ENCODE data around the gene CRADD.
"Not testable (repeated sequence)": the region's sequence is repeated elsewhere in the genome, so short reads cannot be mapped to it uniquely, and the experiment has no call there.

The CRADD gene

DNA sequence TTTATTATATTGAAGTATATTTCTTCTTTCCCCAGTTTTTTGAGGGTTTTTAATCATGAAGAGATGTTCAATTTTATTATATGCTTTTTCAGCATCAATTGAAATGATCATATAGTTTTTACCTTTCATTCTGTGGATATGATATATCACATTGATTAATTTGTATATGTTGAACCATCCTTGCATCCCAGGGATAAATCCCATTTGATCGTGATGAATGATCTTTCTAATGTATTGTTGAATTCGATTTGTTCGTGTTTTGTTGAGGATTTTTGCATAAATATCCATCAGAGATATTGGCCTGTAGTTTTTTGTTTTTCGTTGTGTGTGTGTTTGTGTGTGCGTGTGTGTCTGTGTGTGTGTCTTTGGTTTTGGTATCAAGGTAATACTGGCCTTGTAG is 196.4 kb downstream of the CRADD start:
- DNase-seq (ENCODE audit: low spot score) = no peak

DNA sequence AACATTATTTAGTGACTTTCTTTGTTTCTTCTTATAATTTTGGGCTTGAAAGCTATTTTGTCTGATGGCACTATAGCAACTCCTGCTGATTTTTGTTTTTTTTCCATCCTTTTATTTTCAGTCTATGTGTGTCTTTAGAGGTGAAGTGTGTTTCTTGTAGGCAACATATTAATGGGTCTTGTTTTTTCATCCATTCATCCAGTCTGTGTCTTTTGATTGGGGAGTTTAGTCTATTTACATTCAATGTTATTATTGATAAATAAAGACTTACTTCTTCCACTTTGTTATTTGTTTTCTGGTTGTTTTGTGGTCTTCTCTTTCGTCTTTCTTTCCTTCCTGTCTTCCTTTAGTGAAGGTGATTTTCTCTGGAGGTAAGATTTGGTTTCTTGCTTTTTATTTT is 198.0 kb downstream of the CRADD start:
- DNase-seq (ENCODE audit: low spot score) = no peak

DNA sequence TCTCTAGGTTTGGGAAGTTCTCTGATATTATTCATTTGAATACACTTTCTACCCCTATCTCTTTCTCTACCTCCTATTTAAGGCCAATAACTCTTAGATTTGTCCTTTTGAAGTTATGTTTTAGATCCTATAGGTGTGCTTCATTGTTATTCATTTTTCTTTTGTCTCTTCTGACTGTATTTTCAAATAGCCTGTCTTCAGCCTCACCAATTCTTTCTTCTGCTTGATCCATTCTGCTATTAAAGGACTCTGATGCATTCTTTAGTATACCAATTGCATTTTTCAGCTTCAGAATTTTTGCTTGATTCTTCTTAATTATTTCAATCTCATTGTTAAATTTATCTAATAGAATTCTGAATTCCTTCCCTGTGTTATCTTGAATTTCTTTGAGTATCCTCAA is 199.2 kb downstream of the CRADD start:
- no peak for DNase-seq (ENCODE audit: low spot score)

DNA sequence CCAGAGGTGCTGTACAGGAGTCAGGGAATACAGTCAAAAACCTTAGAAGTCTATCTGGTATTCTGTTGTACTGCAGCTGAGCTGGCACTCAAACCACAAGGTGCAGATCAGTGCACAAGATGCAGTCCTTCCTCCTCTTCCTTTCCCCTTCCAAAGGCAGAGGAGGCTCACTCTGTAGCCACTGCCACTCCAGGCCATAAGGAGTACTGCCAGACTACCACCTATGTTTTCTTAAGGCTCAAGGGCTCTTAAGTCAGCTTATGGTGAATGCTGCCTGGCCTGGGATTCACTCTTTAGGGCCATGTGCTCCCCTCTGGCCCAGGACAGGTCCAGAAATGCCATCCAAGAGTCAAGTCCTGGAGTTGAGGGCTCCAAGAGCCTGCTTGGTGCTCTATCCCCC is 200.3 kb downstream of the CRADD start:
- no peak for DNase-seq (ENCODE audit: low spot score)

DNA sequence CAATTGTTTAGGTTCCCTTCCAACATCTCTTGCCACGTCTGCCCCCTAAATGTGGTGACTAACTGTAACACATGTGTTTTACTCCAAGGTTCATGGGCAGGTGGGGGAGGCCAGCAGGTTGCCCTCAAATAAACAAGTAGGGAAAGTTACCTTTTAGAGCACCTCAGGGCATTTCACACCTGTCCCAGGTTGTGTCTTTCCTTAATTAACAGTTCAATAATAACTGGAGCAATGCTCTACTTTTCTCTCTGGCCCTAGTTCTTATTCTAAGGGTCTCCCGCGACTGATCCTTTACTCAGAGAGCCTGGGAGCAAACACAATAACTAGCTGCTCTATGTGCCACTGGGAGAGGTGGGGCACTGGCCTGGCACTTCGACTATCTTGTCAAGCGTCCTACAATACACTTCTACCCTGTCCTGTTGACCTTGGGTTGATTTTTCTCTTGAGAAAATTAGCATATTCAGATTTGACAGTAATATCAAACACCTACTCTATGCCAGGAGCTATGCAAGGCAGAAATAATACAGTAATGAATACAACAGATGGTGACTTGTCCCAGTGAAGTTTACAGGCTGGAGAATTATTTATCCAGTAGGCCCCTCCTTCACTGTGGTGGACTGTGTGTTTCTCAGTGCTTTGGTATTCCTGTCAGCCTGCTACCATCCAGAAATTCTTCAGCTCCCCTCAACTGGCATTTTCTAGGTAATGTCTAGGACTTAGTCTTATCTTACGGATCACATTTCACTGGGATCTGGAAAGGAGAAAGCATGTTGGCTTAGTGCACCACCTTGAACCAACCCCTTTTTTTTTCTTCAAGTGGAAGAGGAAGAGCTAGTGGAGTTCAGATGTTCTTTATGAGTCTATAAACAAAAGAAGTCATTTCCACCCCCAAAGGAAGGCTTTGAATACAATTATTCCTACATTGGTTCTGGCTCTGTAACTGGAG is 202.6 kb downstream of the CRADD start:
- no peak for DNase-seq (ENCODE audit: low spot score)

DNA sequence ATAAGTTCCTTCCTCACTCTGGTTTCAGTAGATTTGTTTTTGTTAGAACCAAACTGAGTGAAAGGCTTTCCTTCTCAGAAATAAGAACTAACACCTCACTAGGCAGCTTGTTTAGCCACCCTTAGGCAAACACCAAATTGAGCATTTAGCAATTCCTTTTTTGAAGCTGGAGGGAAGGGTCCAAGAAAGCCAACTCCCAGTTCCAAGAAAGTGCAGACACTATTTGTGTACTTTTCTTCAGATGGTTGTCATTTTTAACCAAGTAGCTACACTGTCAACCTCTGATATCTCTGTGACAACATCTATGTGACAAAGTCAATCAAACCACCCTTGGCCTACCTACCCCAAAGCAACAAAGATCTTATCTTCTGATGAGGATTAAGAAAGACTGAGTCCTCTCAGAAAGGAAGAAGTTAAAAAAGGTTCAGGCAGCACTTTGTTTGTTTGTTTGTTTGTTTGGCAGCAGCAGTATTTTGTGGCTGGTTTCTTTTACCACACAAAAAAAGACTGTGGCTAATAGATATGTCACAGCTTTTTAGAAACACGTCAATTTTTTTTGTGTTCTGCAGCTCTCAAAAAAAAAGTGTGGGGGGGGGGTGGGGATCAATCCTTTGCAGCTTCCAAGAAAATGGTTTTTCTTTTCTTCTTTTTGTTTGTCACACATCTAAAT is 203.8 kb downstream of the CRADD start:
- no peak for DNase-seq (ENCODE audit: low spot score)

DNA sequence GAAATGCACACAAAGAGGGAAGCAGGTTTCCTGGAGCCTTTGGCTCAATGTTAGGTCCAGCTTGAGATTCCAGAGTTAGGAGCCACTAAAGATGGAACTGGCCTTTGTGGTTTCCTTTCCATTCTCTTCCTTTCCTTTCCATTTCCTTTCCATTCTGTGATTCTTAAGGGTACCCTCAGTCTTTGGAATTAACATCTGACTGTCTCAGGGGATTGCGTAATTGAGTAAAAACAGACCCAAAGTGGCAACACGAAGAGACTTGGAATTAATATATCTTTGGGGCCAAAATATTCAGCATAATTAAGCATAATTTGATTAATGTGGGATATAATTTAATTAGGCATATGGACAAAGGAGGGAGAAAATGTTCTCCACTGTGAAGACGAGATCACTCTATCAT is 205.6 kb downstream of the CRADD start:
- DNase-seq (ENCODE audit: low spot score) = no peak

DNA sequence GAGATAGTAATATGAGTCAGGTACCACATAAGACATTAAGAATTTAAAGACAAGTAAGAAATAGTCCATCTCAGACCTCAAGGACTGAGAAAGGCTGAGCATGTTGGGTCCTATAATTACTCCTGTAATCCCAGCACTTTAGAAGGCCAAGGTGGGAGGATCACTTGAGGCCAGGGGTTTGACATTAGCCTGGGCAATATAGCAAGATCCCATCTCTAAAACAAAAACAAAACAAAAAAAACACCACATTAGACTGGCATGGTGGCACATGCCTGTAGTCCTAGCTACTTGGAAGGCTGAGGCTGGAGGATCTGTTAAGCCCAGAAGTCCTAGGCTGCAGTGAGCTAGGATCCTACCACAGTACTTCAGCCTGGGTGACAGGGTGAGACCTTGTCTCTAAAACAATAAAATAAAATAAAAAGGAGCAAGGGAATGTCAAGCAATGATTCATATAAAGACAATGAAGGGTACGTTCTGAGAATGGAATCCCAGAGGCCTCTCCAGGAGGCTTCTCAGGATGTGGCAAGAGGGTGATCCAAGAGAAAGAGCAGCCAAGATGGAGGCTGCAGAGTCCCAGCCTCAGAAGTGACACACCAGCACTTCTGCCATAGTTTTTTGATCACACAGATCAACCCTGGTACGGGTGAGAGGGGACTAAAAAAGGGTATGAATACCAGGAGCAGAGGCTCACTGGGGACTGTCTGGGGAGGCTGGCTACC is 206.4 kb downstream of the CRADD start:
- DNase-seq (ENCODE audit: low spot score) = no peak

DNA sequence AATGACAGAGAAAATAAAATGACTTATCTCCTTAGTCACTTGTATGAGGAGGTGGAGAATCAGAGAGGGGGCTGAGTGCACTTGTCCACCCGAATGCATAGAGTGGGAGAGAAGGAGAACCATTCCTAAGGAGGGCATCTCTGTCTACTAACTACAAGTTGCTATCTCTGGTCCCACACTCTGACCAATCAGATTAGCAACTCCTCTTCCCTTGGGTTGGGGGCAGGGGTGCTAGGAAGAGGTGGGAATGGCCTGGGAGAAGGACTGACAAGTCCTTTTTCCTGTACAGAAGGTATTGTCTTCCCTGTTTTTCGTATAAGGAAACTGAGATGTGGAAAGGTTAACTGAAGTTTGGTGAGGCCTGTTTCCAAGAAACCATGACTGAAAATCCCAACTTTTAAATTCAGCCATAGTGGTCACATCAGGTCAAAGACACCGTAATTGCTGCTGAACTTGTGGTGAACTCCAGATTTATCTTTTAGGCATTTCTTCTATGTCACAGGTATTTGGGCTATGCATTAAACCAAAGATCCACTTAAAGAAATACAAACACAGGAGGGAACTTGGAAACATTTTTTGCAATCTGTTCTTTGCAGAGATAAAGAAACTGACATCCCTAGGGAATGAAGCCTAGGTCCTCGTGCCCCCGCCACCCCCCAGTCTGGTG is 207.8 kb downstream of the CRADD start:
- DNase-seq (ENCODE audit: low spot score) = no peak

DNA sequence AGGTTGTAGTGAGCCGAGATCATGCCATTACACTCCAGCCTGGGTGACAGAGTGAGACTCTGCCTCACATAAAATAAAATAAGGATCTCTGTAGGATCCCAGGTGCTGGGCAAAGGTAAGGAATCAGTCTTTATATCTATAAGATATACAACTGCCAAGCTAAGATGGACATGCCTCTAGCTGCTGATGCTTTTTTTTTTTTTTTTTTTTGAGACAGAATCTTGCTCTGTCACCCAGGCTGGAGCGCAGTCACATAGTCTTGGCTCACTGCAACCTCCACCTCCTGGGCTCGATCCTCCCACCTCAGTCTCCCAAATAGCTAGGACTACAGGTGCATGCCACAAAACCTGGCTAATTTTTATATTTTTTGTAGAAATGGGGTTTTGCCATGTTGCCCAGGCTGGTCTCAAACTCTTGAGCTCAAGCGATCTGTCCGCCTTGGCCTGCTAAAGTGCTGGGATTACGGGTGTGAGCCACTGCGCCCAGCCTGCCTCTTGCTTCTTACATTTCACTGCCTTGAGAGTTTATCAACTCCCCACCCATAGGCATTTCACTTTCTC is 208.9 kb downstream of the CRADD start:
- DNase-seq (ENCODE audit: low spot score) = not testable (repeated sequence)

DNA sequence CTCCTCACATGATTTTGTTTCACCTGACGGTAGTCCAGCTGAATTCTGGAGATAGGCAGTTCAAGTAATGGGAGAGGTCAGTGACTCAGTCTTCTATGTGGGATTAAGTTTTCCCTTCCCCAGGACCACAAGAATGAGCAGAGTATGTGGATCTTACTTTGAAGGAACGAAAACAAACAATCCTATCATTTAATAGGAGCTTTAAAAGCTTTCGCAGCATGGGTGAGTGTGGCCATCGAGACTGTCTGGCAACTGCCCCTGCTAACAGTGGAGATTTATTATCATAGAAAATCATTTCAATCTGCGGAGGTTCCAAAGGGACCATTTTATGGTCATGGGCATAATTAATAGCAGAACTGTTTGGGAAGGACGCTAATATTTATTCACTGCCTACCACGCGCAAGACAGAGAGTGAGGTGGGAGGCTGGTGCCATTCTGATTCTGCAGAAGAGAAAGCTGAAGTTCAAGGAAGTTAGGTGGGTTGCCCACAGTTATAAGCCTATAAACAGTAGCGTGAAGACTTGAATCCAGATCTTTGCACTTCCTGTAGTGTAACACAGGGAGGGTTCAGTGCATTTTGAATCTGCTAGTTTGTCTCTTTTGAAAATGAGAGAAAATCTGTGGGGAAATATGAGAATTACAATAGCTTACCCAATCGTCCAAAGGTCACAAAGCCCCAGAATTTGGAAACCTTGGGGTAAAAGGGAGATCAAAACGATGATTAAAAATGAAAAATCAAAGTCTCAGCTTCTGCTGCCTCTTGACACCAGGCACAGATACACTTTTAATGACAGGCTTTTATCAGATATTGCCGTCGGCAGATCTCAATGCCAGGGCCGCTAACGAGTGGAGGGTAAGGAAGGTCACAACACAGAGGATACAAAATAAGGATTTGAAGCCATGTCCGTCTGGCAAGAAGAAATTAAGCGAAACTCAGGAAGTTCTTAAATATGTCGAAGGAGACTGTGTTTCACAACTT is 209.6 kb downstream of the CRADD start:
- no peak for DNase-seq (ENCODE audit: low spot score)

DNA sequence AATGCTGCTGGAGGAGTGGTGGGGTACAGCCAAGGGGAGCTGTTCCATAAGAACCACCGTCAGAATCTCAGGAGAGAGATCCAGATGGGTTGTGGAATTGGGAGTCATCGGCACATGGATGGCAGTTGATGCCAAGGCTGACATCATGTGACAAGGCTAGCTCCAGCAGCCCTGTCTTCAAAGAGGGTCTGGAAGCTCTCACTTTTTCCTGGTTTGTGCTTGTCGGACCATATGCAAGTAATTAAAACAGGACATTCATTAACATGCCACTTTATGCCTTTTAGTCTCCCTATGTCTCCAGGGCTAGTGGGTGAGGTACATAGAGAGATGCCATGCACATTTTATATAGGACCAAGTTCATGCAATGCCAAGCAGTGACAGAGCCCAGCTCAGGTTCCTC is 211.8 kb downstream of the CRADD start:
- no peak for DNase-seq (ENCODE audit: low spot score)

DNA sequence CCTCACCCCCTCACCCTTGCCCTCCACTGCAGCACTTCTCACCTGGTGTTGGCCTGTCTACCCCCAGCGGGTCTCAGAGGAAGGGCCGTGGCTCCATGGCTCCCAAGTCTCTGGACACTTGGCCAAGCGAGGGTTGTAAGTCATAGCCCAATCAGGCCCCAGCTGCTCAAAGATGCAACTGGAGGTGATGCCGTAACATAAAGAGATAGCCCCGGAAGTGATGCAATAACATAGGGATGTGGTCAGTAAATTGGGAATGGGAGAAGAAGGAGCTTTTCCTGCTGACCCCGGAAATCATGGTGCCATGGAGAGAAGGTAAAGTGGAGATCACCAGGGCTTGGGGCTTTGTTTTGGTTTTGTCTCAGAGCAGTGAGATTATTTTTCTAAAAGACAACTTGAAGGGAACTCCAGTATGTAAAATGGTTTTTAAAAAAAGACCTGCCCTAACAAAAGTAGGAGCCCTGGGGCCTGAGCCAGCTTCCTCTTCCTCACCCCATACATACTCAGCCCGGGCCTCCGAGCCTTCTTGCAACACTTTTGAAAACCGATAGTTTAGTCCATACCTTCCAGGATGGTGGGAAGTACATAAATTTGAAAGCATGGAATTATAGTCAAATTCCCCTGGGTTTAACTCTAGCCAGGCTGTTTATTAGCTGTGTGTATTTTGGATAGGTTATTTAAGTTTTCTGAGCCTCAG is 212.5 kb downstream of the CRADD start:
- no peak for DNase-seq (ENCODE audit: low spot score)

DNA sequence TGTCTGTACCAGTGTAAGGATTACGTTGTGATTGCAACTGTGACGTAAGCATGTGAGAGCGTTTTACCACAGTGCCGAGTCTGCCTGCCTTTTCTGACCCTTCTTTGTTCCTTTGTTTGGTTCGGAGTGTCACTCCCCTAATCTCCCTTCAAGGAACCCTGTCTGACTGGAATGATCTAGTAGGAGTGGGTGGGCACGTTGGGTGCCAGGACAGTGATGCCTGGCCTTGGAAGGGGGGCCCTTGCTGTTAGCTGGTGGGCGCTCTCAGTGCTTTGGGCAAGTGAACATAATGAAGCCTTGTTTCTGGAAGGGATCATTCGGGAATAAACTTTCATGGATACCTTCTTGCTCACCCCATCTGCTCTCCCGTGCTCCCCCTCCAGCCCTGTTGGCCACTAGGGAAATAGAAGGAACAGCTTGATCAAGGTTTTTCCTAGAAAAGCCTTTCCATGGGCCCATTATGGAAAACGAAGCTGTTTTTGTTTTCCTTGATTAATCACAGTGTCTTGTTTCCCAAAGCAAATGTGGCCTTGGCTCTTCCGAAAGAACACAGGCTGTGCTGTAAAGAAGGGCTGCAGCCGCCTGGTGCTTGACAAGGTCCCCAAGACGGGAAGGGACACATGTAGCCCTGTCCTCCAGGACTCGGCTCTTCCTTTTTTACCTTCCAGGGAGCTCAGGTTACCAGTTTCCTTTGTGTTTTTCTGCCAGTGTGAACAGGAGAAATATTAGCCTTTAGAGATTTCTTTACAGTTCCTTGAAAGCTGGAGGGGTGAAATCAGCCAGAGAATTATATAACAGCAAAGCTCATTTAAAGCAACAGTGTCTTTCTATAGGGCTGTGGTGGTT is 215.5 kb downstream of the CRADD start:
- peak; percentile 50 for DNase-seq (ENCODE audit: low spot score)

DNA sequence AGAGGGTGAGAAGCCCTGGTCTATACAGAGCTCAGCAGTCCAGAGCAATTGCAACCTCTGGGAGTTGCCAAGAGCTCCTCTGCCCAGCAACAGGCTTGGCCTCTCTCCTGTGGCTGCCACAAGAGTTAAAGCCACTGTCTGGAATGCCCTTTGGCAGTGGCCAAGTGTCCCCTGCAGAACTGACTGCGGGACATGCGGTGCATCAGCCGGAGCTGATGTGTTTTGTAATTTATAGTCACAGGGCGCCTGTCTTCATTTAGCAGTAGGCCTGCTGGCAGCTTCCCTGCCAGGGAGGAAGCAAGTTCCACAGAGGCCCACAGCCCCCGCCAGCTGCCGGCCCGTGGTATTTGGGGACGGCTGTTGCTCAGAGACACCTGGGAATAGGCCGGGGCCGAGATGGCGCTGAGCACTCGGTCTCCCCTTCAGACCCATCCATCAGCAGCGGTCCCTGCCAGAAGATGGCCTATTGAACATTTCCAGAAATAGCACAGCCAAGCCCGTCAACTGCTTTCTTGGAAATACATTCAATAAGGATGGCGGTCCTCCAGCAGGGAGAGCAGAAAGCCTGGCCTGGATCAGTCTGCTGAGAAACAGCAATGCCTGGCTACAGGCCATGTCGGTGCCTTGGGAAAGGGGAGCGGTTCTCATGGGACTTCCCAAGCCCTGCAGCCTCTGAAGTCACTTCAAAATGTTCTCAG is 217.4 kb downstream of the CRADD start:
- DNase-seq (ENCODE audit: low spot score) = peak; percentile 84

DNA sequence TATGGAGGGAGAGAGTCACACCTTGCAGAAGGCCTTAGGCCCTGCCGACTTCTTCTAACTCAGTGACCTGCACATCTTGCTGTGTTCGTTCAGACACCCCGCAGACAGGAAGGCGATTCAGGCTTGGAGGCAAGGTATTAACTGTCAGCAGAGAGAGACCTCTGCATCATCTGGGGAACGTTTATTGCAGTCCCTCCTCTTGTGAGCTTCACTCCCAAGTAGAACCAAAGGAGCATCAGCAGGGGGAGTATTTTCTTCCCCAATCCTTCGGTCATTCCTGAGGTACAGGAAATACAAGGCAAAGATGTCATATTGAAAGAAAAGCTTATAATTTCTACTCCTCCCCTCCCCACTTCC is 217.9 kb downstream of the CRADD start:
- DNase-seq (ENCODE audit: low spot score) = no peak

DNA sequence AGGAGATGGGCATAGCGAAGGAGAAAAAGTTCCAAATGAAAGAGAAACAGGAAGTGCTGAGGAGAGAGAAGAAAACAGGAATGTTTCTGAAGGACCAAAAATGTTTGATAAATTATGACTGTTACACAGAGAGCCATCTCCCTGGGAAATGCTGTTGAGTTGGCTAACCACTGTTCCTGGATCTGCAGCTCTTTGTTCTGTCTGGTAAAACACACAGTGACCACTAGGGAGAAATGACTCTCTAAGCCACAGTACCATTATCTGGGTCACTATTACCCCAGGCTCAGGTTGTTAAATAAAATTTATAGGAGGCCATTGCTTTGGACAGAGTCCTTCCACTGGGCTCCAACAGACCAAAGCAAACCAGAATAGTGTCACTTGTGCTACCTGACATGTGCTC is 219.3 kb downstream of the CRADD start:
- no peak for DNase-seq (ENCODE audit: low spot score)

DNA sequence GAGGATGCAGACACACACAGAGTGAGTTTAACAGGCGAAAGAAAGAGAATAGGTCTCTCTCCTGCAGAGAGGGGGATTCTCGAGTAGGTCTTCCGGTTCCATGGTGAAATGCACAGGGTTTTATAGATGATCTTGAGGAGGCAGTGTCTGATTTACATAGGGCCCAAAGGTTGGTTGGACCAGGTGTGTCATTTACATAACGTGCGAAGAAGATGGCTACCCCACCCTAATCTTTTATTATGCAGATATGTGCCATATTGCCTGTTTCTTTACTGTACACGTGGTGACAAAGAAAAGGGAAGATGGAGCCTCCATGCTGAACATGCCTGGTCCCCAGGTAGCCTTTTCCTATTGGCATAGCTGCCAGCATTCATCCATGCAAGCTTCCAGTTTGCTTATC is 219.8 kb downstream of the CRADD start:
- no peak for DNase-seq (ENCODE audit: low spot score)

DNA sequence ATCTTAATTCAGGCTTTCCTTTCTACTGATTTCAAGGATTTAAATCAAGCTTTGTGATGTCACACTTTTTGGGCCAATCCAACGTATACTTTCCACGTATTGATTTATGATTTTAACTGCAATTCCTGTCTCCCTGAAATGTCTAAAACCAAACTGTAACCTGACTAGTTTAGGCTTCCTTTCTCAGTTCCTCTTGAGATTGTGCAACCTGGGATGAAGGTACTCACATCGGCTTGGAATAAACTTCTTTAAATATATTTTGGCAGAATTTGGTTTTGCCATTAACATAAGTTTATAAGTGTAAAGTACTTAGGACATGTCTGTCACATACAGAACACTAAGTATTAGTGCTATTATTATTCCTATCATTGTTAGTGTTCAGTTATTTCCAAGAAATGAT is 224.6 kb downstream of the CRADD start:
- no peak for DNase-seq (ENCODE audit: low spot score)
